ENCODE data around the gene WDR18.

The WDR18 gene

DNA sequence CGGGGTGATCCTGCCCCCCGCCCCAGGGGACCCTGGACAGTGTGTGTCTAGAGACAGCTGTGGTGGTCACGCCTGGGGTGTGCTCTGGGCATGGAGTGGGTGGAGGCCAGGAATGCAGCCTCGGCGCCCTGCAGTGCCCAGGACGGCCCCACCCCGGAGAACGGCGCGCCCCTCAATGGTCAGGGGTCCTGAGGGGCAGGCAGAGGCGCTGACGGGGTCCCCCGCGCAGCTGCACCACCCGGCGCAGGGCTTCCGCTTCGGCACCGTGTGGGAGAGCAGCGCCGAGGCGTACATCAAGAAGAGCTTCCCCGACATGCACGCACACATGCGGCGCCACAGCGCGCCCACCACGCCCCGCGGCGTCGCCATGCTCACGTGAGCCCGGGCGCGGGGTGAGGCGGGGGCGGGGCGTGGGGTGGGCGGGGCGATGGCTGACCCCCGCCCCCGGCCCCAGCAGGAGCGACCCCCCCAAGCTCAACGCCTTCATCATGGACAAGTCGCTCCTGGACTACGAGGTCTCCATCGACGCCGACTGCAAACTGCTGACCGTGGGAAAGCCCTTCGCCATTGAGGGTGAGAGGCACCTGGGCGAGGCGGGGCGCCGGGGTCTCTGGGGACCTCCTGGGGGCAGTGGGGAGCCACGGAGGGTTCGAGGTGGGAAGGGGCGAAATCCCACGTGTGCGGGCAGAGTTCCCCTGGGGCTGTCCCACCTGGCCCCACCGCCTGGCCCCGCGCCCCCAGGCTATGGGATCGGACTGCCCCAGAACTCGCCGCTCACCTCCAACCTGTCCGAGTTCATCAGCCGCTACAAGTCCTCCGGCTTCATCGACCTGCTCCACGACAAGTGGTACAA is 23.5 kb downstream of the WDR18 start:
- no peak for DNase-seq (ENCODE audit: low read depth in 2 of 2)

- DNase-seq (ENCODE audit: low read depth in 2 of 2), result no peak
Observed at GRCh38 chr19:1008268-1009040, 24.3 kb downstream of the WDR18 start.

- no peak for DNase-seq (ENCODE audit: low read depth in 2 of 2)
Observed at GRCh38 chr19:1009041-1009980, 25.2 kb downstream of the WDR18 start.

DNA sequence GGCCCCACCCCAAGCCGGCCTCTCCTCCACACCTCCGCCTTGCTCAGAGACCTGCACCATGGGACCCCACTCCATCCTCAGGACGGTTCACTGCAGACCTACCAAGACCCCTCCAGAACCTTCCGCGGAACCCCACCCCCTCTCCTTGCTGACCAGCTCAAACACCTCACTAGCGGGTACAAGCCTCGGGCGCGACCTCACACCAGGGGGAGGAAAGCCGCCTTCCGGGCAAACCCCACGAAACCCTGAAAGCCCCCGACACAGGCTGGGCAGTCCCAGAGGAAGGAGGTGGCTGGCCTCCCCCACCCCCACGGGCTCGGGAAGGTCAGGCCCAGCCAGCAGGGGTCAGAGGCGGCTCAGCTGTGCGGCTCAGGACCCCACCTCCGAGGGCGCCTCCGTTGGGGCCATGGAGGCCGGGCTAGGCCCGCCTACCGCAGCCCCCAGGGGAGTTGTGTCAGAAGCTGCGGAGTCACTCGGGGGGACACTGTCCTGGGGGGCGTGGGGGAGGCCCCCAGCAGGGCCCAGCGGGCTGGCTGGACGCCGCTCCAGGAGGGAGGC is 25.9 kb downstream of the WDR18 start:
- DNase-seq (ENCODE audit: low read depth in 2 of 2), result no peak

- DNase-seq (ENCODE audit: low read depth in 2 of 2), result no peak
Observed at GRCh38 chr19:1010586-1011510, 26.7 kb downstream of the WDR18 start.

- no peak for DNase-seq (ENCODE audit: low read depth in 2 of 2)
Observed at GRCh38 chr19:1011831-1012333, 27.7 kb downstream of the WDR18 start.

- no peak for DNase-seq (ENCODE audit: low read depth in 2 of 2)
Observed at GRCh38 chr19:1012334-1012733, 28.2 kb downstream of the WDR18 start.

DNA sequence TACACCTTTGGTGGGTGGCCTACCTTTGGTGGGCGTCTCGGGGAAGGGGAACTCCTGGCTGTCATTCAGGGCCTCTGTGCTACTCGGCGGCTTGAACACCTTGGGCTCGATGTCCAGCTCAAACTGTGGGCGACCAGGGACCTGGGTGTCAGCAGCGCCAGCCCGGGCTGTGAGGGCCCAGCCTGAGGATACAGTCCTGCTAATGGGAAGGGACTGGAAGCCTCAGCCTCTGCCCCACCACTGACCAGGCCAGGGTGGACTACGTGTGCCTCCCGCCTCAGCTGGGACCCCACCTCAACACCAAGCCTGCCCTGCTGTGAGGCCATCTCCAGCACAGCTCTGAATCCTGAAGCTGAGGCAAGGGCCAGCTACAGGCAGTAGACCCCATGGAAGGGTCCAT is 29.1 kb downstream of the WDR18 start:
- DNase-seq (ENCODE audit: low read depth in 2 of 2), result no peak

DNA sequence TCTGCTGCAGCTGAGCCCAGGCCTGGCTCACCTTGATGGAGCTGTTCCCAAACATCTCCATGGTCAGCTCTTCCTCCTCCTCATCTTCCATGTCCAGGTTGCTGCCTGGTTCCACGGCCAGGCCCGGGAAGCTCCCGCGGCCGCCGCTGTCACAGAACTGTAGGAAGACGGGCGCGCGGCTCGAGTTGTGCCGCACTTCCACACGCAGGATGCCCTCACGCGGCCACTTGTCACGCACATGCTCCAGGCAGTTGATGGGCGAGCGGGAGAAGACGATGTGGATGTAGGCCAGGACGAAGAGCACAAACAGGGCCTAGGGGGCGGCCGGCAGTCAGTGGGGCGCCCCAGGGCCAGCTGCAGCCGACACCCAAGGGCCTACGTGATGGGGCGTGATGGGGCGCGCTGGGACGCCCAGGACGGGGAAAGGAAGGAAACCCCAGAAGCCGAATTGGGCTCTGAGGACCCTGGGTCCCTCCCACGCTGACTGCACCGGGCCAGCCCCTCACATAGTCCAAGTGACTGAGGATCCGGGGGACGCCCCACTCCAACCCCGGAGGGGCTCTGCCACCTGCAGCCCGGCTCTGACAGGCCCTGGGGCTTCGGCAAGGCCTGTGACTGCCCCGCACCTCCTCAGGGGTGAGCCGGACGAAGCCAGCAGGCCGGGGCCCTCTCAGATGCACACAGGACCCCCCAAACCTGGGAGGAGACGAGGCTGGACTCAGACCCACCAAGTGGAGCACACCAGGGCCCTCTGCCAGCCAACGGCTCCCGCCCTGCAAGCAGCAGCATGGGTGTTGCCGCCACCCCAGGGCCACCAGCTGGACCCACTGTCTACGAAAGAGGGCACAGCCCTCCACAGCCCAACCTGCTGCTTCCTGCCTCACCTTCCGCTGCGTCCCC is 30.3 kb downstream of the WDR18 start:
- DNase-seq (ENCODE audit: low read depth in 2 of 2), result no peak

- DNase-seq (ENCODE audit: low read depth in 2 of 2), result no peak
Observed at GRCh38 chr19:1015061-1015781, 31.1 kb downstream of the WDR18 start.

DNA sequence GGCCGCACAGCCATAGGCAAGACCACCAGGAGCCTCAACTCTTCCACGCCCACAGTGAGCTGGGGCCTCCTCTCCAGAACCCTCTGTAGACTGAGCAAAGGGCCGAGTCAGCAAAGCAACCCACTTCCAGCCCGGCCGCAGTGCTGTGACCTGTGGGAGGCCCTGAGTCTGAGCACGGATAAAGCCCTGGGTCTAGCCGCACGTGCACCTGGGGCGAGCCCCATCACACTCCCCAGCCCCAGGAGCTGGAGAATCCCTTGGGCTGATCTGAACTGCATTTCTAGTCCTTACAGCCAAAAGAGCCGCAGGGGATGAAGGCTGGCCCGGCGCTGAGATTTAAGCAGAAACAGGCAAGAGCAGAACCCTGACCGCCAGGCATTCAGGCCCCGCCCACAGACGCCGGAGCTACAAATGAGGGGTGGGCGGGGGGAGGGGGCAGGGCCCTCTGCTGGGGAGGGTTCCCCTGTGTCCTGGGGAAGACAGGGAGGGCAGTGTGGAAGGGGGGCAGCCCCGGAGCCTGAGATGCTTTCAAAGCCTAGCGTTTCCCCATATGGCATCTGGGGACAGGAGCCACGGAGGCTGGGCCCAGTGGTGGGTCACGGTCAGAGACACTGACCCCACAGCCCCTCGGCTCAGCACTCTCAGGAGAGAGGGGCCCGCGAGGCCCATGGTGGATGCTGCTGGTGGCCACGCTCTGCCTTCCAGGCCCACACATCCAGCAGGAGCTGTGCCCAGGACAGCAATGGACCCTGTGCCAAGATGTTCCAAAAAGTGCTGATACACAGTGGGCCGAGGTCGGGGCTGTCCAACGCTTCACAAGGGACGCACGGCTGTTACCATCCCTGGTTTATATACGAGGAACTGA is 31.9 kb downstream of the WDR18 start:
- DNase-seq (ENCODE audit: low read depth in 2 of 2), result no peak

GRCh38 chr19:1016647-1017114 is 32.5 kb downstream of the WDR18 start:
- DNase-seq (ENCODE audit: low read depth in 2 of 2), result no peak

- DNase-seq (ENCODE audit: low read depth in 2 of 2), result no peak
Observed at GRCh38 chr19:1017115-1017905, 33.2 kb downstream of the WDR18 start.

DNA sequence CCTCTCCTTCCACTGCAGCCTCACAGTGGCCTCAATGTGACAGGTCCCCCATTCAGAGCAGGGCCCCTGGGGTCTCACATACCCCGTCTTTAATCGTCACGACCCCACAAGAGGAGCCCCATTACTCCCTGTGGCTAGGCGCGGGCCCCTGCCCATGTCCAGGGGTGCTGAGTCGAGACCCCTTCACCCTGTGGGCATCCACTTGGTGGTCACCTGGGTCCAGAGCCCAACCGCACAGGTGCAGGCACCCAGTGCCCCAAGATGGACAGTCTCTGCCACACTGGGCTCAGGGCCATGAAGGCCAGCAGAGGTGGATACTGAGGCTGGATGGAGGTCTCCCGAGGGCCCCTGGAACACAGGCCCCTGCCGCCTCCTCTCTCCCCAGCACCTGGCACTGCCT is 33.8 kb downstream of the WDR18 start:
- DNase-seq (ENCODE audit: low read depth in 2 of 2), result no peak

GRCh38 chr19:1018393-1018792 is 34.2 kb downstream of the WDR18 start:
- DNase-seq (ENCODE audit: low read depth in 2 of 2), result no peak

GRCh38 chr19:1018932-1019615 is 34.9 kb downstream of the WDR18 start:
- no peak for DNase-seq (ENCODE audit: low read depth in 2 of 2)

Data from stimulated activated CD8-positive, alpha-beta memory T cell treated with anti-CD3 and anti-CD28 coated beads, Interleukin-7, amount 100 ng/mL, for 4 hours (primary cell).